Testis (tissue), 3 donors: ENCODE results near the gene ZSWIM6. TPM values are rescaled to one million over a fixed set of nuclear protein-coding genes. Genes with fewer than 3 reads are reported as not detected.

ENCODE experiments used
- DNase-seq: peaks from one replicate; pipeline ENCODE4 v3.0.0-alpha.2; 2019
- H3K27ac ChIP-seq, 2 donors: fragments of 200-600 bp; sonication (generic); one replicate each; pipeline ENCODE4 v1.5.1; 2019
- H3K27me3 ChIP-seq: fragments of 200-600 bp; sonication (generic); one replicate; pipeline ENCODE4 v1.5.1; 2019
- H3K36me3 ChIP-seq: fragments of 200-600 bp; sonication (generic); one replicate; pipeline ENCODE4 v1.5.1; 2017; ENCODE audit warnings: low read depth; ENCODE audit errors: missing control alignments
- H3K4me1 ChIP-seq: fragments of 200-600 bp; sonication (generic); one replicate; pipeline ENCODE4 v1.5.1; 2019
- H3K4me3 ChIP-seq, 2 donors: fragments of 200-600 bp; sonication (generic); one replicate each; pipeline ENCODE4 v1.5.1; 2017 to 2019
- H3K9me3 ChIP-seq: fragments of 200-600 bp; sonication (generic); one replicate; pipeline ENCODE4 v1.5.1; 2017
- CTCF ChIP-seq, 3 experiments: fragments of 450-650 bp in 2 of 3; fragments of 200-600 bp in 1 of 3; sonication (generic) in 1 of 3; IDR thresholded peaks; one replicate each; pipeline ENCODE4 v1.5.1; 2016 to 2019; ENCODE audit warnings: antibody characterized with exemption in 3 of 3, mild to moderate bottlenecking in 2 of 3, moderate library complexity in 1 of 3
- POLR2A ChIP-seq: fragments of 450-650 bp; IDR thresholded peaks from one replicate; pipeline ENCODE4 v1.6.1; 2017; ENCODE audit warnings: antibody characterized with exemption, mild to moderate bottlenecking, moderate library complexity
- WGBS, 2 donors: methylation state at CpG; one replicate each; pipeline ENCODE4 v1.1.5; 2018; 5-methylcytosine and 5-hydroxymethylcytosine counted together
- intact Hi-C: fragments of 100-400 bp; cut with DNase I; formaldehyde crosslinking; loops from one replicate; pipeline ENCODE4 v1.15.1; 2023; ENCODE audit warnings: low total_unique reads
- polyA plus RNA-seq: library from polyadenylated mRNA; stranded (reverse); fragments of 350-450 nt; fragmentation: Illumina TruSeq; extraction: RNeasy Lipid Tissue Mini Kit (QIAGEN cat#74804); gene quantifications from one replicate; pipeline ENCODE4 v1.2.3, GENCODE V29; 2014; ENCODE audit warnings: low read depth, low replicate concordance; ENCODE audit not compliant: insufficient read depth
- total RNA-seq, 2 donors: library from RNA; depleted of rRNA; stranded (reverse); fragments of >200 nt; gene quantifications; one replicate each; pipeline ENCODE4 v1.2.3, GENCODE V29; 2016

The ZSWIM6 gene
- total and polyA plus RNA-seq, 3 donors from 2014 or later = 14.6 to 18.0 (median 16.5) TPM

- H3K27me3 ChIP-seq = no peaks in the 10 kb centered on the region
- no peak for DNase-seq
- no peaks in the 10 kb centered on the region for H3K9me3 ChIP-seq
- no peaks in the 10 kb centered on the region for H3K36me3 ChIP-seq
- WGBS, 2 donors = 91 to 94% methylated on average over 6 of the region's 6 CpGs
- H3K4me1 ChIP-seq = no peaks in the 10 kb centered on the region
- TF ChIP-seq CTCF (IDR thresholded peaks at IDR 0.05) (no peak), POLR2A (no peak)
- no peak overlapping the region for H3K4me3 ChIP-seq
- intact Hi-C loops = no loop called here
- H3K27ac ChIP-seq = no peak overlapping the region
Measured at GRCh38 chr5:61414806-61415205, 82.7 kb downstream of the ZSWIM6 start.

GRCh38 chr5:61416010-61416409 is 84.0 kb downstream of the ZSWIM6 start:
- Histone ChIP-seq H3K36me3 (no peaks in the 10 kb centered on the region), H3K27ac (no peak overlapping the region), H3K9me3 (no peaks in the 10 kb centered on the region), H3K4me3 (no peak overlapping the region), H3K27me3 (no peaks in the 10 kb centered on the region), H3K4me1 (no peaks in the 10 kb centered on the region)
- intact Hi-C loops = no loop called here
- DNase-seq = no peak
- TF ChIP-seq POLR2A (no peak), CTCF (IDR thresholded peaks at IDR 0.05) (no peak)
- WGBS, 2 donors = 57 to 73% methylated on average over 5 of the region's 5 CpGs

- DNase-seq = no peak
- H3K4me3 ChIP-seq = no peak overlapping the region
- TF ChIP-seq CTCF (IDR thresholded peaks at IDR 0.05) (no peak), POLR2A (no peak)
- 78 to 82% methylated on average over 1 of the region's 1 CpG for WGBS, 2 donors
- no peaks in the 10 kb centered on the region for H3K4me1 ChIP-seq
- intact Hi-C loops = no loop called here
- H3K9me3 ChIP-seq = no peaks in the 10 kb centered on the region
- no peak overlapping the region for H3K27ac ChIP-seq
- no peaks in the 10 kb centered on the region for H3K36me3 ChIP-seq
- H3K27me3 ChIP-seq = no peaks in the 10 kb centered on the region
Measured at GRCh38 chr5:61416420-61416819, 84.4 kb downstream of the ZSWIM6 start.

GRCh38 chr5:61417340-61417739 is 85.3 kb downstream of the ZSWIM6 start:
- Histone ChIP-seq H3K9me3 (no peaks in the 10 kb centered on the region), H3K4me3 (no peak overlapping the region), H3K36me3 (no peaks in the 10 kb centered on the region), H3K27ac (no peak overlapping the region), H3K4me1 (no peaks in the 10 kb centered on the region), H3K27me3 (no peaks in the 10 kb centered on the region)
- WGBS, 2 donors = 73 to 91% methylated on average over 3 of the region's 3 CpGs
- intact Hi-C loops = no loop called here
- TF ChIP-seq CTCF (IDR thresholded peaks at IDR 0.05) = no peak
- TF ChIP-seq POLR2A = no peak
- no peak for DNase-seq

GRCh38 chr5:61417851-61418250 is 85.8 kb downstream of the ZSWIM6 start:
- Histone ChIP-seq H3K9me3 (no peaks in the 10 kb centered on the region), H3K27ac (no peak overlapping the region), H3K27me3 (no peaks in the 10 kb centered on the region), H3K36me3 (no peaks in the 10 kb centered on the region), H3K4me1 (no peaks in the 10 kb centered on the region), H3K4me3 (no peak overlapping the region)
- WGBS, 2 donors = 77 to 83% methylated on average over 1 of the region's 1 CpG
- intact Hi-C loops = no loop called here
- no peak for DNase-seq
- TF ChIP-seq POLR2A = no peak
- no peak for TF ChIP-seq CTCF (IDR thresholded peaks at IDR 0.05)
